SH-SY5Y (cell line): Measurements from ENCODE around the gene CSNK1E.

Experiments
- GATA2 ChIP-seq: IDR thresholded peaks from 2 replicates; pipeline ENCODE4 v1.6.1; 2011; ENCODE audit warnings: mild to moderate bottlenecking, low read depth, low read length
- GATA3 ChIP-seq: IDR thresholded peaks from 2 replicates; pipeline ENCODE4 v1.6.1; 2011; ENCODE audit warnings: low read depth, mild to moderate bottlenecking, low read length, moderate library complexity

GRCh38 chr22:38248280-38248679, 69.0 kb downstream of the CSNK1E start:
- TF ChIP-seq GATA2 (no peak), GATA3 (no peak)
